Measurements from ENCODE around the gene SLC29A1. TPM values are rescaled to one million over a fixed set of nuclear protein-coding genes. Genes with fewer than 3 reads are reported as not detected.

SLC29A1 gene
- total RNA-seq, 1 experiment from 2014 or later = 11.0 TPM

DNA sequence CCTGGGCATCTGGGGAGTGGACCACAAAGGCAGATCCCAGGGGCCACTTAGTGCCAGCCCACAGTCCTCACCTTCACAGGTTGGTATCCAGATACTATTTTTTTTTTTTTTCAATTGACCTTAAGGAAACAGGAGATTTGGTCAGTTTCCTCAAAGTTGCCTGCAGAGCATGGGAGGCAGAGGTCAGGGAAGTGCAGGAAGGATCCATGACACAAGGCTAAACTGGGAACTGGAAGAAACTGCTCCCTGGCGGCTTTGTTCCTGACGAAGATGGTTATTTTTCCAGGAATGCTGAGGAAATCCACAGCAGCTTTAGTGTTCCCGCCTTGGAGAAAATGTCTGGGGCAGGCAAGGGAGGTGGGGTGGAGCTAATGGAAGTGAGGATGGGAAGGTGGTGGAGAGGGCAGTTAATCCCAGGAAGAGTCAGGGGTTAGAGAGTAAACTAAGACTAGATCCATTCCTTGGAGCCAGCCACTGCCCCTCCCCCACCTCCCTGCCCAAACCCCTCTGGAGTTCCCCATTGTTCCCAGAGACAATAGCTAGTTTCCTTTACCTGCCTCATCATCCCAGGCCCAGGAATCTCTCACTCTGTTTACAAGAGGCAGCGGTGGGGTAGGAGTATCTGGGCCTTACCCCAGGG is 20.9 kb upstream of the SLC29A1 start:
- no peaks in the 10 kb centered on the region for H3K4me1 ChIP-seq (replicated peaks)
- no peaks in the 10 kb centered on the region for H3K27me3 ChIP-seq (replicated peaks)
- no peak for DNase-seq (ENCODE audit: low read depth in 1 of 2, low spot score in 2 of 2)
- H3K27ac ChIP-seq = no peak overlapping the region
- H3K4me3 ChIP-seq = no peak overlapping the region
- no peaks in the 10 kb centered on the region for H3K36me3 ChIP-seq
- H3K9me3 ChIP-seq (replicated peaks) = no peaks in the 10 kb centered on the region

DNA sequence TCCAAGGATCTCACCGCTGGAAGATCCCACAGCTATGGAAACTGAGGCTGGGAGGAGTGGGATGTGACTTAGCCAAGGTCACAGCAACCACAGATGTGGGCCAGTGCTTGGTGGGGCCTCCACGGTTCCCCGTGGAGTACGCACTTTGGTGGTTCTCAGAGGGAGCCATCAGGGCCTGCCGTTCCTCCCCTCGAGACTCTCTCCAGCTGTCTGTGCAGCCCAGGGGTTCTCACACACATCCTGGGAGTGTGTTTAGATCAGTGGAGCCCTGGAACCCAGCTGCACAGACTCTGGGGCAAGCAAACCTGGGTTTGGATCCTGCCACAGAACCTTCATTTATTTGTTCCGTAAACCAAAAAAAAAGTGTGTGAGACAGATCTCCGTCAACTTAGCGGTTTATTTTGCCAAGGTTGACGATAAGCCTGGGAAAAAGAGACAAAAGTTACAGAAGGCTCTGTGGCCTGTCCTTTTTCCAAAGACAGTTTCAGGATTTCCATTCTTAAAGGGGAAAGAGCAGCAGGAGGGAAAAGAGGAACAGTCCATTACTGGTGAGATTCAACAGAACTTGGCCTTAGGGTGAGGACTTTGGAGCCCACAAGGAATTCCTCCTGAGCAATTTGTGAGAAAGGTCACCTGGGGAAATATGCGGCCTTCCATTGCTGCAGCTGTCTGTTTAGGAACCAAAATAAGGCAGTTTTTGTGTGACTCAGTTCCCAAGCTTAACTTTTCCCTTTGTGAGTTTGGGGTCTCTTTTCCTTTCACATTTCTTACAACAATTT is 20.2 kb upstream of the SLC29A1 start:
- DNase-seq (ENCODE audit: low read depth in 1 of 2, low spot score in 2 of 2) = no peak
- no peak overlapping the region for H3K27ac ChIP-seq
- H3K4me1 ChIP-seq (replicated peaks) = no peaks in the 10 kb centered on the region
- H3K27me3 ChIP-seq (replicated peaks) = no peaks in the 10 kb centered on the region
- no peak overlapping the region for H3K4me3 ChIP-seq
- no peaks in the 10 kb centered on the region for H3K36me3 ChIP-seq
- no peaks in the 10 kb centered on the region for H3K9me3 ChIP-seq (replicated peaks)

DNA sequence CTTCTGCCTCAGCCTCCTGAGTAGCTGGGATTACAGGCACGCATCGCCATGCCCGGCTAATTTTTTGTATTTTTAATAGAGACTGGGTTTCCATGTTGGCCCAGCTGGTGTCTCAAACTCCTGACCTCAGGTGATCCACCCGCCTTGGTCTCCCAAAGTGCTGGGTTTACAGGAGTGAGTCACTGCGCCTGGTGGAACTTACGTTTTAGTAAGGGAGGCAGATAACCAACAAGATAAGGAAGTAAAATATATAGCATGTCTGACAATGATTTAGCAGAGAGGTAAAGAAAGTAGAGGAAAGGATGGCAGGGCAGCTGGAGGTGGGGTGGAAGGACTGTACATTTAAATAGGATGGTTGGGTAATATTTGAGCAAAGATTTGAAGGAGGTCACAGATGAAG is 19.4 kb upstream of the SLC29A1 start:
- no peaks in the 10 kb centered on the region for H3K9me3 ChIP-seq (replicated peaks)
- no peaks in the 10 kb centered on the region for H3K27me3 ChIP-seq (replicated peaks)
- H3K4me3 ChIP-seq = no peak overlapping the region
- H3K27ac ChIP-seq = no peak overlapping the region
- DNase-seq (ENCODE audit: low read depth in 1 of 2, low spot score in 2 of 2) = no peak
- no peaks in the 10 kb centered on the region for H3K36me3 ChIP-seq
- no peaks in the 10 kb centered on the region for H3K4me1 ChIP-seq (replicated peaks)

DNA sequence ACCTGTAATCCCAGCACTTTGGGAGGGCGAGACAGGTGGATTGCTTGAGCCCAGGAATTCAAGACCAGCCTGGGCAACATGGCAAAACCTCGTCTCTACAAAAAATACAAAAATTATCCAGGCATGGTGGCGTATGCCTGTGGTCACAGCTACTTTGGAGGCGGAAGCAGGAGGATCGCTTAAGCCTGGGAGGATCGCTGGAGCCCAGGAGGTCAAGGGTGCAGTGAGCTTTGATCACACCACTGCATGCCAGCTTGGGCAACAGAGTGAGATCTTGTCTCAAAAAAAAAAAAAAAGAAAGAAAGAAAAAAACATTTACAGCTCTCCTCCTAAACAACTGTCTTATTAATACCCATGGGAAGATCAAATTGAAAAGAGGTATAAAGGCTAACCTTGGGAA is 15.4 kb upstream of the SLC29A1 start:
- Histone ChIP-seq H3K36me3 (no peaks in the 10 kb centered on the region), H3K4me3 (no peak overlapping the region), H3K27ac (no peak overlapping the region), H3K9me3 (replicated peaks) (no peaks in the 10 kb centered on the region), H3K4me1 (replicated peaks) (no peaks in the 10 kb centered on the region), H3K27me3 (replicated peaks) (no peaks in the 10 kb centered on the region)
- DNase-seq (ENCODE audit: low read depth in 1 of 2, low spot score in 2 of 2) = no peak

DNA sequence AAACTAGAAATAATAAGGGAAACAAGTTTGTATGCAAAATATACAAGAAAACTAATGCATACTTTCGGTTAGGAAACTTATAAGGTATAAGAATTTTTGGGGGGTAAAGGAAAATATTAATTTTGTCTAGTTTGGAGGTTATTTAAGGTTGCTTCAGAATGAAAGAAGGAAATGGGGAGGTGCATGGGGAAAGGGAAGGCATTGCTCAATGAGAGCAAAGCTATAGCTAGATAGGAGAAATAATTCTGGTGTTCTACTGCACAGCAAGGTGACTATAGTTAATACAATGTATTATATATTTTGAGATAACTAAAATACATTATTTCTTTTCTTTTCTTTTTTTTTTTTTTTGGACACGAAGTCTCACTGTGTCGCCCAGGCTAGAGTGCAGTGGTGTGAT is 12.1 kb upstream of the SLC29A1 start:
- Histone ChIP-seq H3K27ac (no peak overlapping the region), H3K4me3 (no peak overlapping the region), H3K27me3 (replicated peaks) (no peaks in the 10 kb centered on the region), H3K4me1 (replicated peaks) (no peaks in the 10 kb centered on the region), H3K9me3 (replicated peaks) (no peaks in the 10 kb centered on the region), H3K36me3 (no peaks in the 10 kb centered on the region)
- no peak for DNase-seq (ENCODE audit: low read depth in 1 of 2, low spot score in 2 of 2)

DNA sequence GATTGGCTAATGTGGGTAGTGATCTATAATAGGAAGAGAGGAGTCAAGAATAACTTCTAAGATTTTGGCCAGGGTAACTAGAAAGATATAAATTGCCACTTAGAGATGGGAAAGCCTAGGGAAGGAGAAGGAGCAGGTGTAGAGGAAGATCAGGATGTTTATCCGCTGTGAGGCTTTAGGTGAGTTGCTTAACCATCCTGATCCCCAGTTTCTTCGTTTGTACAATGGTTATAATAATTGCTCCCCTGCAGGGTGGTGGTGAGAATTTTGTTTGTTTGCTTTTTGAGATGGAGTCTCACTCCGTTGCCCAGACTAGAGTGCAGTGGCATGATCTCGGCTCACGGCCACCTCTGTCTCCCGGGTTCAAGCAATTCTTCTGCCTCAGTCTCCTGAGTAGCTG is 9.1 kb upstream of the SLC29A1 start:
- H3K27ac ChIP-seq = no peak overlapping the region
- no peaks in the 10 kb centered on the region for H3K9me3 ChIP-seq (replicated peaks)
- H3K36me3 ChIP-seq = no peaks in the 10 kb centered on the region
- DNase-seq (ENCODE audit: low read depth in 1 of 2, low spot score in 2 of 2) = no peak
- no peak overlapping the region for H3K4me3 ChIP-seq
- H3K27me3 ChIP-seq (replicated peaks) = no peaks in the 10 kb centered on the region
- peaks cover 25% of the 10 kb centered on the region for H3K4me1 ChIP-seq (replicated peaks)

DNA sequence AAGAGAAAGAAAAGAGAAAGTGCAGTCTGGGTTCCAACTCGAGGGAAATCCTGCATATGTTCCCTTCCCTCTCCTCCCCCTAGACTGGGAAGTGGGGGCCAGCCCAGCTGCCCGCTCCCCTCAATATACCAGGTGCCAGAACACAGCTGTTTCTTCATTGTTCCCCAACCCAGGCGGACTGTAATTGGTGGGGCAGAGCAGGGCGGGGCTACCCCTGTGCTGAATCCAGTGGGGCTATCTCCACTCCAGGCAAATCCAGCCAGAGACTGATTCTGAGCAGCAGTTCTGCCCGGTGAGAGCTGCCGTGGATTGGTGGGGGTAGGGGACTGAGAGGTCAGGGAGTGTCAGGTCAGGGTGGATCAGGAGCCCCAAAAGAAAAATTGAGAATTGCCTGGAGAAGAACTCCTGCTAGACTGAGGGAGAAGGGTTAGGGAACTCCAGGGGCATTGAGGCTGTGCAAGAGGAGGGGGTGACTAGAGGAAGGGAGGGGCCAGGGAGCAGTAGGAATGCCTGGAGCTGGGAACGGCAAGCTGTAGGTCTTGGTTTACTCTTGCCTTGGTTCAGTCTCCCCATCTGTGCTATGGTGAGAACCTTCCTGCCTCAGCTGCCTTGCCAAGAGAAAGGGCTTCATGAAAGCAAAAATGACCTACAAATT is 6.6 kb upstream of the SLC29A1 start, which contains the start of gene MYMX:
MYMX (plus strand) TSS at position 250 of the 655 bp plus-strand sequence. CDS start 546 bp downstream, outside the sequence.
- no peaks in the 10 kb centered on the region for H3K9me3 ChIP-seq (replicated peaks)
- H3K4me1 ChIP-seq (replicated peaks) = peaks cover 37% of the 10 kb centered on the region
- DNase-seq (ENCODE audit: low read depth in 1 of 2, low spot score in 2 of 2) = no peak
- no peaks in the 10 kb centered on the region for H3K36me3 ChIP-seq
- H3K27ac ChIP-seq = no peak within 1 kb of the TSS
- H3K27me3 ChIP-seq (replicated peaks) = no peaks in the 10 kb centered on the region
- no peak within 1 kb of the TSS for H3K4me3 ChIP-seq

DNA sequence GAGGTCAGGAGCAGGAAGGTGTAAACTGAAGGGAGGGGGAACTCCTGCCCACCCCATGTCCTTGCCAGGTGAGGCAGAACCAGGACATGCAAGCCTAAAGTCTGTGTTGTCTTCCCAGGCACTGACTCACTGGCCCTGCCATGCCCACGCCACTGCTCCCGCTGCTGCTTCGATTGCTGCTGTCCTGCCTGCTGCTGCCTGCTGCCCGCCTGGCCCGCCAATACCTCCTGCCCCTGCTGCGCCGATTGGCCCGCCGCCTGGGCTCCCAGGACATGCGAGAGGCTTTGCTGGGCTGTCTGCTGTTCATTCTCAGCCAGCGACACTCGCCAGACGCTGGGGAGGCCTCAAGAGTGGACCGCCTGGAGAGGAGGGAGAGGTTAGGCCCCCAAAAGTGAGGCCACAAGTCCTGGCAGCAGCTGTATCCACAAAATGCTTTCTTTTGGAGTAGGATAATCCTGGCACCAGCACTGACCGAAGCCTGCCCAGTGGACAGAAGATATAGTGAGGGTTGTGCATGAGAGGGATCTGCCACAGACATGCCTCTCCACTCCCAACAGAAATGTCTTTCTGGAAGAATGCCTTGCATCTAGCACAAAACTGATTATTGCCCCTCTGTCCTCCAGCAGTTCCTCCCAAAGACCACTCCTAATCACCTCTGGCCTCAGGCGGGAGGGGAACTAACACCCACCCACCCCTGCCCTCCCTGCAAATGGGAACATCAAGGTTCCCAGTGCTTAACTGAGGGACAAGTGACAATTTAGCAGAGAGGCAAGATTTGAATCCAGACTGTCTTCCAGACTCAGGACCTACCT is 5.9 kb upstream of the SLC29A1 start:
- no peaks in the 10 kb centered on the region for H3K9me3 ChIP-seq (replicated peaks)
- H3K36me3 ChIP-seq = no peaks in the 10 kb centered on the region
- no peak overlapping the region for H3K4me3 ChIP-seq
- DNase-seq (ENCODE audit: low read depth in 1 of 2, low spot score in 2 of 2) = no peak
- no peak overlapping the region; the same call in 1 of the 2 replicates for H3K27ac ChIP-seq
- peaks cover 42% of the 10 kb centered on the region for H3K4me1 ChIP-seq (replicated peaks)
- no peaks in the 10 kb centered on the region for H3K27me3 ChIP-seq (replicated peaks)

DNA sequence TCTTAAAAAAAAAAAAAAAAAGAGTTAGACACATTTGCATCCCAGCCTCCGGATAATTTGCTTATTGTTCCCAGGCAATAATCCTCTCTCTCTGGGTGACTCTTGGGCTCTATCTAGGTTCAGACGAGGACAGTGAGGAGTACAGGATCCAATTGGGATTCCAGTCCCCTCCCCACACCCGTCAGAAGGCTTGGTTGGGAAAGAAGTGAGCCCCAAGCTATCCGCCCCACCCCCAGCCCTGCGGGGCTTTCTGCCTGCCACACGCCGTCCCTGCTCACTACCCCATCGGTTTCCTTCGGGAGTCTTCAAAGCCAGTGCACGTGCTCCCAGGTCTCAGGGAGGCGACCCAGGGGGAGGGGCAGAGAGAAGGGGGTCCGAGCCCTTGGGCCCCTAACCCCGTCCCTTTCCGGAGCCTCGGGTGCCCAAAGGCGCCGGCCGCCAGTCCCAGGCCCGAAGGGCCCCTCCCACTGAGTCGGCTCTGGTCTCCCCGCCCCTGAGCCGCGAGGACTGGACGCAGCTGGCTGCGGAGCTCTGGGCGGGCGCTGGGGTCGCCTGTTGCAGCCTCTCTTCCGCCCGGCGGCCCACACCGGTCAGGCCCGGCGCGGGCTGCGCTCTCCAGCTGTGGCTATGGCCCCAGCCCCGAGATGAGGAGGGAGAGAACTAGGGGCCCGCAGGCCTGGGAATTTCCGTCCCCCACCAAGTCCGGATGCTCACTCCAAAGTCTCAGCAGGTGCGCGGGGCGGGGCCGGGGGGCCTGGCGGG is 4.2 kb upstream of the SLC29A1 start:
- H3K36me3 ChIP-seq = no peaks in the 10 kb centered on the region
- H3K4me1 ChIP-seq (replicated peaks) = peaks cover 57% of the 10 kb centered on the region
- H3K9me3 ChIP-seq (replicated peaks) = 0 out of 2 replicates have a peak, but pooled peaks cover 2% of the 10 kb centered on the region
- peak overlapping the region; percentile 33; the same call in 1 of the 2 replicates for H3K27ac ChIP-seq
- peak overlapping the region; percentile 21 for H3K4me3 ChIP-seq
- H3K27me3 ChIP-seq (replicated peaks) = no peaks in the 10 kb centered on the region
- DNase-seq (ENCODE audit: low read depth in 1 of 2, low spot score in 2 of 2) = peak in 1 of 2 experiments; percentile 43

DNA sequence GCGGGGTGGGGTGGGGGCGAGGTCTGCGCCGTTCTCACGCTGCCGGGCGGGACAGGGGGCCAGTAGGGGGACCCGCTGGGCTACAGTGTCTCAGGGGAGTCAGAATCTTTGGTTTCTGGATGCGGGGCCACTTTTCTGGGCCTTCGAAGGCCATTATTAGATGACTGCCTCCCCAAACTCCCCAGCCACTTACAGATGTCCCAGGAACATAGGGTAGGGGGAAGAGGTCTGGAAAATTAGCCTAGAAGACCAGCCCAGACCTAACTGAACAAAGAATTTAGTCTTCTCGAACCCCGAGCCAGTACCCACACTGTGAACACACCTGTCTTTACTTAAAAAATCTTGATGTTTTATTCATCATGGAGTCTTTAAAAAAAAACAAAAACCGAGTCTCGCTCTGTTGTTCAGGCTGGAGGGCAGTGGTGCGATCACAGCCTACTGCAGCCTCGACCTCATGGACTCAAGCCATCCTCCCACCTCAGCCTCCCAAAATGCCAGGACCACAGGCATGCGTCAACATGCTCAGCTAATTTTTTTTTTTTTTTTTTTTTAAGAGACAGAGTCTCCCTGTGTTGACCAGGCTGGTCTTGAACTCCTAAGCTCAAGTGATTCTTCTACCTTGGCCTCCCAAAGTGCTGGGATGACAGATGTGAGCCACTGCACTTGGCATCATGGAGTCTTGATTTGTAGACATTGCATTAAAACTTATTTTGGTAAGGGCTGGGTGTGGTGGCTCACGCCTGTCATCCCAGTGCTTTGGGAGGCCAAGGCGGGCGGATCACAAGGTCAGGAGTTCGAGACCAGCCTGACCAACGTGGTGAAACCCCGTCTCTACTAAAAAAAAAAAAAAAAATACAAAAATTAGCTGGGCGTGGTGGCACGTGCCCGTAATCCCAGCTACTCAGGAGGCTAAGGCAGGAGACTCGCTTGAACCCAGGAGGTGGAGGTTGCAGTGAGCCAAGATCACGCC is 3.3 kb upstream of the SLC29A1 start:
- H3K4me3 ChIP-seq = no peak overlapping the region
- peaks cover 59% of the 10 kb centered on the region for H3K4me1 ChIP-seq (replicated peaks)
- no peak for DNase-seq (ENCODE audit: low read depth in 1 of 2, low spot score in 2 of 2)
- no peaks in the 10 kb centered on the region for H3K27me3 ChIP-seq (replicated peaks)
- no peaks in the 10 kb centered on the region for H3K36me3 ChIP-seq
- 0 out of 2 replicates have a peak, but pooled peaks cover 2% of the 10 kb centered on the region for H3K9me3 ChIP-seq (replicated peaks)
- H3K27ac ChIP-seq = no peak overlapping the region

DNA sequence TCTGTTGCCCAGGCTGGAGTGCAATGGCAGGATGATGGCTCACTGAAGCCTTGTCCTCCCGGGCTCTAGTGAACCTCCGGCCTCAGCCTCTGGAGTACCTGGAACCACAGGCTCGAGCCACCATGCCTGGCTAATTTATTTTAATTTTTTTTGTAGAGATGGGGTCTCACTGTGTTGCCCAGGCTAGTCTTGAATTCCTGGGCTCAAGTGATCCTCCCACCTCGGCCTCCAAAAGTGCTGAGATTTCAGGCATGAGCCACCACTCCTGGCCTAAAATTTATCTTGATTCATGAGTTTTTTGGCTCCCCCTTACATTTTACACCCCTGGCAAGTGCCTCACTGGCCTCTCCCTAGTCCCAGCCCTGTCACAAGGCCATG is 2.5 kb upstream of the SLC29A1 start:
- DNase-seq (ENCODE audit: low read depth in 1 of 2, low spot score in 2 of 2) = no peak
- Histone ChIP-seq H3K27ac (no peak overlapping the region), H3K27me3 (replicated peaks) (no peaks in the 10 kb centered on the region), H3K4me3 (no peak overlapping the region), H3K36me3 (no peaks in the 10 kb centered on the region), H3K9me3 (replicated peaks) (0 out of 2 replicates have a peak, but pooled peaks cover 2% of the 10 kb centered on the region), H3K4me1 (replicated peaks) (peaks cover 59% of the 10 kb centered on the region)

All from SJSA1 (cell line).